Psoas muscle (tissue), 8 donors: ENCODE measurements around the gene INO80. TPM values are rescaled to one million over a fixed set of nuclear protein-coding genes. Genes with fewer than 3 reads are reported as not detected.

Experiments used
- ATAC-seq, 4 donors: fragments of 200-7000 bp; cut with Tn5 transposase; one replicate each; pipeline ENCODE4 v1.9.1; 2020; ENCODE audit warnings: moderate library complexity in 3 of 4, mild to moderate bottlenecking in 2 of 4
- DNase-seq, 2 donors: peaks; one replicate each; pipeline ENCODE4 v3.0.0-alpha.2; 2020
- H3K27ac ChIP-seq: fragments of 200-600 bp; one replicate; pipeline ENCODE4 v1.8.0; 2022
- H3K27me3 ChIP-seq, 3 donors: fragments of 200-600 bp in 1 of 3; one replicate each; pipeline versions ENCODE4 v1.6.1 to v1.8.0; 2013 to 2022; ENCODE audit warnings: low read length in 2 of 3, mild to moderate bottlenecking in 2 of 3, moderate library complexity in 1 of 3; ENCODE audit not compliant: insufficient read depth in 3 of 3
- H3K36me3 ChIP-seq, 2 donors: fragments of 200-600 bp in 1 of 2; one replicate each; pipeline versions ENCODE4 v1.6.1 to v1.8.0; 2013 to 2022; ENCODE audit warnings: low read depth in 1 of 2, mild to moderate bottlenecking in 1 of 2, moderate library complexity in 1 of 2; ENCODE audit not compliant: insufficient read depth in 1 of 2
- H3K4me1 ChIP-seq: fragments of 200-600 bp; one replicate; pipeline ENCODE4 v1.8.0; 2022
- H3K4me3 ChIP-seq: fragments of 200-600 bp; one replicate; pipeline ENCODE4 v1.8.0; 2022; ENCODE audit warnings: mild to moderate bottlenecking
- H3K9me3 ChIP-seq: fragments of 200-600 bp; one replicate; pipeline ENCODE4 v1.8.0; 2022
- WGBS, 3 donors: extraction: QIAGEN DNeasy Blood & Tissue Kit; methylation state at CpG; one replicate each; pipeline versions ENCODE4 v1.1.6 to v1.1.7; 2013; 5-methylcytosine and 5-hydroxymethylcytosine counted together
- intact Hi-C, 2 donors: fragments of 100-400 bp; cut with DNase I; formaldehyde crosslinking; loops; one replicate each; pipeline versions ENCODE4 v1.11.0 to v1.14.2; 2022
- polyA plus RNA-seq, 3 donors: library from polyadenylated mRNA; stranded (reverse); fragments of 200-250 nt; gene quantifications; one replicate each; pipeline ENCODE4 v1.2.3, GENCODE V29; 2013
- total RNA-seq, 4 donors: library from RNA; stranded (reverse); fragmentation: NEBNext Ultra II Directional in 2 of 4; extraction: Animal tissue kit (Norgen Biotek cat#: 25700) in 2 of 4; gene quantifications; one replicate each; pipeline versions ENCODE4 v1.2.1 to v1.2.4, GENCODE V29; 2021 to 2023
- TF ChIP-seq, protein P1 (sequence below): fragments of 200-600 bp; IDR thresholded peaks from one replicate; pipeline ENCODE4 v1.8.0; 2022; ENCODE audit warnings: antibody characterized with exemption
- donor health status: healthy with polysubstance abuse.
- donor health status: DM: no; HTN: no; CAD: no; lungs with moderate emphysema.
- donor health status: Bipolar disorder and iron deficiency.
- donor health status: healthy.
- donor health status: DM: yes; HTN: yes; CAD: no.
- donor health status: DM: no; HTN: no; CAD: no.
- donor health status: DM: no; HTN: no; CAD: no.
- donor health status: DM: yes; HTN: yes; CAD: no.

Gene INO80
- total and polyA plus RNA-seq, 7 donors, result 12.4 to 30.5 (median 20.1) TPM

- Histone ChIP-seq H3K27me3 (no peaks in the 10 kb centered on the region), H3K4me1 (peaks cover 14% of the 10 kb centered on the region), H3K36me3 (peaks cover 10 to 88% of the 10 kb centered on the region in 2 donors), H3K4me3 (no peak overlapping the region), H3K9me3 (no peaks in the 10 kb centered on the region), H3K27ac (no peak overlapping the region)
- ATAC-seq, result peak in 3 of 4 donors; percentile 50 to 69 (median 64)
- WGBS, 3 donors, result 59 to 67% (median 63%) methylated on average over 1 of the region's 1 CpG
- intact Hi-C loops, result loop anchor here in 1 of 2 donors (5.0 kb wide), 2 partner anchors 76 to 111 kb away; no protein-coding TSS in a partner anchor
- no peak for DNase-seq
- TF ChIP-seq, protein P1, sequence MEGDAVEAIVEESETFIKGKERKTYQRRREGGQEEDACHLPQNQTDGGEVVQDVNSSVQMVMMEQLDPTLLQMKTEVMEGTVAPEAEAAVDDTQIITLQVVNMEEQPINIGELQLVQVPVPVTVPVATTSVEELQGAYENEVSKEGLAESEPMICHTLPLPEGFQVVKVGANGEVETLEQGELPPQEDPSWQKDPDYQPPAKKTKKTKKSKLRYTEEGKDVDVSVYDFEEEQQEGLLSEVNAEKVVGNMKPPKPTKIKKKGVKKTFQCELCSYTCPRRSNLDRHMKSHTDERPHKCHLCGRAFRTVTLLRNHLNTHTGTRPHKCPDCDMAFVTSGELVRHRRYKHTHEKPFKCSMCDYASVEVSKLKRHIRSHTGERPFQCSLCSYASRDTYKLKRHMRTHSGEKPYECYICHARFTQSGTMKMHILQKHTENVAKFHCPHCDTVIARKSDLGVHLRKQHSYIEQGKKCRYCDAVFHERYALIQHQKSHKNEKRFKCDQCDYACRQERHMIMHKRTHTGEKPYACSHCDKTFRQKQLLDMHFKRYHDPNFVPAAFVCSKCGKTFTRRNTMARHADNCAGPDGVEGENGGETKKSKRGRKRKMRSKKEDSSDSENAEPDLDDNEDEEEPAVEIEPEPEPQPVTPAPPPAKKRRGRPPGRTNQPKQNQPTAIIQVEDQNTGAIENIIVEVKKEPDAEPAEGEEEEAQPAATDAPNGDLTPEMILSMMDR, result peak; percentile 33
Measured at GRCh38 chr15:41018534-41018933, 97.5 kb downstream of the INO80 start.

DNA sequence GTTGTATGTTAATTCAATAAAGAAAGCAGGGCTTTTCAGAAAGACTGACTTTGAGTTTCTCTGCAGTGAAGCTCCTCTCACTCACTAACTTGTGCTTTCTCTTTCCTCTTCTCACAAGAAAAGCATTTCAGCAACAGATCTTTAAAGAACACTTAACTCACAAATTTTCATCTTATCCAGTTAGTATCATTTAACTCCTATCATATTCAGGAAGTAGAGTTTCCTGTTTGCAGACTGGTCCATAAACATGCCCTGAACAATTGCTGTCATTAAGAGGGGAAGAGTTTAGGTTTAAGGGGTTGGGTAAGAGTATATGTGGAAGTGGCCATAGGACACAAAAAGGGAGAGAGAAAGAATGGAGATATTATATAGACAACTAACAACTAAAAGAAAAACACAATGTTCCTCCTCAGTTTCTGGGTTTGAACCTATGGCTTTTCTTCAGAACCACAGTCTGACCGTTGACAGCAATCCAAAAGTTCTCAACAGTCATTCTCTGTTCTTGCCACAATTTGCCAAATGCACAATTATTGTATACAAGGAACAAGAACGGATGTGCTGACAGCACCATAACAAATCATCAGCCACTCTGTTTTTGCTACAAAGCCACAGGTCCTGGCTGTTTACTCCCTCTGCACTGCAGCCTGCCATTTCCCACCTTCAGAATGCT is 98.9 kb downstream of the INO80 start:
- no peak overlapping the region for H3K27ac ChIP-seq
- TF ChIP-seq, protein P1, result no peak
- H3K36me3 ChIP-seq, result peaks cover 10 to 90% of the 10 kb centered on the region in 2 donors
- peaks cover 15% of the 10 kb centered on the region for H3K4me1 ChIP-seq
- H3K9me3 ChIP-seq, result no peaks in the 10 kb centered on the region
- H3K4me3 ChIP-seq, result no peak overlapping the region
- H3K27me3 ChIP-seq, result no peaks in the 10 kb centered on the region
- WGBS, 3 donors, result 58 to 66% (median 60%) methylated on average over 2 of the region's 2 CpGs
- ATAC-seq, result no peak
- no peak for DNase-seq
- intact Hi-C loops, result loop anchor here (2.0 to 5.0 kb wide), 3 partner anchors 74 to 110 kb away; no protein-coding TSS in a partner anchor

- ATAC-seq (peak in 3 of 4 donors; percentile 44 to 55 (median 46)), DNase-seq (no peak)
- Histone ChIP-seq H3K4me1 (peaks cover 15% of the 10 kb centered on the region), H3K36me3 (peaks cover 3 to 72% of the 10 kb centered on the region in 2 donors), H3K27ac (peak overlapping the region; percentile 30), H3K27me3 (no peaks in the 10 kb centered on the region), H3K9me3 (no peaks in the 10 kb centered on the region), H3K4me3 (no peak overlapping the region)
- intact Hi-C loops, result no loop called here
- TF ChIP-seq, protein P1, result no peak
- 41 to 56% (median 52%) methylated on average over 3 of the region's 3 CpGs for WGBS, 3 donors
Measured at GRCh38 chr15:41013691-41014414, 102.2 kb downstream of the INO80 start.

DNA sequence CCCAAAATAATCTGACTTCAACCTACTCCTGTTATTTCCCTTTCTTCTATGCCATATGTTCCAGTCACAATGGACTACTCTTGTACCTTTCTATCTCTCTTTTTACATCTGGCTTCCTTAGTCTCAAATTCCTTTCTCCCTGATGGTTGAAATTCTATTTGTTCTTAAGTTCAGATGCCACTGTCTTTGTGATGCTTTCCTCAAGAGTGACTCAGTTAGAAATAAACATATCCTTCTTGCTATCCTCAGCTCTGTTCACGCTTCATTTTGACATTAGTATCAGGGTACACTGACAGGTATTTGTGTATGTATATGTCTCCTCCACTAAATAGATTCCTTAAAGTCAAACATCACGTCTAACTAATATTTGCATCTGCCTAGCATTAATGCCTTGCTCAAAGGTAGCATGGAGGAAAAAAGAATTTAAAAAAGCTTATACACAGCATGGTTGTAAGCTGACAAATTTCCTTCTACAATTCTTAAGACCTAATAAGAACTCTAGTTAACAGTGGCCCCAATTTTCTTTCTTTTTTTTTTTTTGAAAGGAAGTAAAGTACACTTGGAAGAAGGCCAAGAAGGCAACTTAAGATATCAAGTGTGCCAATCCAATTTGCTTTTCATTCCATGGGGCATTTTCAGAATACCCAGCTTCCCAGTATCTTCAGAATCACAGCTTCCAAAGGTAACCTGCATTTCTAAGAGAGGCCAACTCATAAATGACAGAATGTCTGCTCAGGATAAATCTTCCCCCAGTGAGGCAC is 104.8 kb downstream of the INO80 start:
- Histone ChIP-seq H3K27ac (no peak overlapping the region), H3K27me3 (no peaks in the 10 kb centered on the region), H3K9me3 (no peaks in the 10 kb centered on the region), H3K4me3 (no peak overlapping the region), H3K4me1 (peaks cover 17% of the 10 kb centered on the region), H3K36me3 (peaks cover 0 to 54% of the 10 kb centered on the region in 2 donors)
- ATAC-seq (no peak), DNase-seq (no peak)
- 83 to 98% (median 92%) methylated on average over 2 of the region's 2 CpGs for WGBS, 3 donors
- intact Hi-C loops, result no loop called here
- TF ChIP-seq, protein P1, result no peak
